Uterus (tissue), 2 donors: ENCODE measurements around the gene SNX4.

Experiments used
- CTCF ChIP-seq, 4 experiments: fragments of 200-600 bp in 2 of 4; fragments of 450-650 bp in 2 of 4; sonication (generic) in 2 of 4; IDR thresholded peaks; one replicate each; pipeline ENCODE4 v1.5.1; 2016 to 2019; ENCODE audit warnings: antibody characterized with exemption in 4 of 4, mild to moderate bottlenecking in 2 of 4, moderate library complexity in 1 of 4
- POLR2A ChIP-seq, 2 donors: fragments of 450-650 bp; IDR thresholded peaks; one replicate each; pipeline ENCODE4 v1.6.1; 2016; ENCODE audit warnings: antibody characterized with exemption in 2 of 2, mild to moderate bottlenecking in 1 of 2, moderate library complexity in 1 of 2

- TF ChIP-seq CTCF (IDR thresholded peaks at IDR 0.05) (no peak), POLR2A (IDR thresholded peaks at IDR 0.05) (no peak)
Observed at GRCh38 chr3:125515421-125515820, 4.6 kb downstream of the SNX4 start.
